Measurements from ENCODE around the gene KCNAB1.

DNA sequence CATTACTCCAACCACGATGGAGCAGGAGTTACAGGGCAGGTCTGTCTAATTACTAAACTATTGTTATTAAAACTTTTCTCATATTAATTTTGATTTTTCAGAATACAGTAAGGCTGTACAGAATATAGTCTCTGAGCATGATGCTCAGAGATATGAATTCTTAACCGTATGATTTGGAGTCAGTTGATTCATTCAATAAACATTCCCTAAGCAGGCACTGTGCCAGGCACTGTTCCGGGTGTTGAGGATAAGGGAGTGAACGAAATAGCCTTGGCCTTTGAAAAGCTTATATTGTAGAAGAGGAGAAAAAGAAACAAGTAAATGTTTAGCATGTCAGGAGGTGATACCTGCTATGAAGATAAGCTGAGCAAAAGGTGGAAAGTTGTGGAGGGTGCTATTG is 187.3 kb downstream of the KCNAB1 start:
- TF ChIP-seq RAD21 (IDR thresholded peaks at IDR 0.05; ENCODE audit: low read depth) (no peak), POLR2A (IDR thresholded peaks at IDR 0.05; ENCODE audit: borderline replicate concordance, extremely low read depth, insufficient read depth, insufficient read length) (no peak), ZNF274 (IDR thresholded peaks at IDR 0.05; ENCODE audit: low read depth, low read length) (no peak), POLR2AphosphoS5 (IDR thresholded peaks at IDR 0.05; ENCODE audit: low read depth, low read length) (no peak)
- TF ChIP-seq, protein P1, sequence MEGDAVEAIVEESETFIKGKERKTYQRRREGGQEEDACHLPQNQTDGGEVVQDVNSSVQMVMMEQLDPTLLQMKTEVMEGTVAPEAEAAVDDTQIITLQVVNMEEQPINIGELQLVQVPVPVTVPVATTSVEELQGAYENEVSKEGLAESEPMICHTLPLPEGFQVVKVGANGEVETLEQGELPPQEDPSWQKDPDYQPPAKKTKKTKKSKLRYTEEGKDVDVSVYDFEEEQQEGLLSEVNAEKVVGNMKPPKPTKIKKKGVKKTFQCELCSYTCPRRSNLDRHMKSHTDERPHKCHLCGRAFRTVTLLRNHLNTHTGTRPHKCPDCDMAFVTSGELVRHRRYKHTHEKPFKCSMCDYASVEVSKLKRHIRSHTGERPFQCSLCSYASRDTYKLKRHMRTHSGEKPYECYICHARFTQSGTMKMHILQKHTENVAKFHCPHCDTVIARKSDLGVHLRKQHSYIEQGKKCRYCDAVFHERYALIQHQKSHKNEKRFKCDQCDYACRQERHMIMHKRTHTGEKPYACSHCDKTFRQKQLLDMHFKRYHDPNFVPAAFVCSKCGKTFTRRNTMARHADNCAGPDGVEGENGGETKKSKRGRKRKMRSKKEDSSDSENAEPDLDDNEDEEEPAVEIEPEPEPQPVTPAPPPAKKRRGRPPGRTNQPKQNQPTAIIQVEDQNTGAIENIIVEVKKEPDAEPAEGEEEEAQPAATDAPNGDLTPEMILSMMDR (IDR thresholded peaks at IDR 0.05 in 2 of 3, conservative IDR thresholded peaks at IDR 0.05 in 1 of 3; ENCODE audit: borderline replicate concordance in 1 of 3, insufficient read depth in 1 of 3, low read depth in 2 of 3, low read length in 2 of 3) = no peak

Data from HCT116 (cell line).